Tibial artery (tissue), 4 donors: Measurements from ENCODE around the gene SCMH1.
"Not testable (repeated sequence)": the region's sequence is repeated elsewhere in the genome, so short reads cannot be mapped to it uniquely, and the experiment has no call there.

Source experiments
- DNase-seq, 2 donors: peaks; one replicate each; pipeline ENCODE4 v3.0.0-alpha.2; 2019
- H3K27ac ChIP-seq, 2 donors: fragments of 200-600 bp; sonication (generic) in 1 of 2; 1 replicate in 1 of 2; 2 replicates in 1 of 2; pipeline ENCODE4 v1.5.1; 2018 to 2019; ENCODE audit warnings: mild to moderate bottlenecking in 1 of 2
- H3K27me3 ChIP-seq, 2 donors: fragments of 200-600 bp; sonication (generic) in 1 of 2; one replicate each; pipeline versions ENCODE4 v1.5.1 to v1.6.0; 2016 to 2019
- H3K36me3 ChIP-seq, 3 donors: fragments of 200-600 bp; sonication (generic) in 2 of 3; one replicate each; pipeline ENCODE4 v1.5.1; 2016 to 2019; ENCODE audit warnings: mild to moderate bottlenecking in 2 of 3
- H3K4me1 ChIP-seq, 4 donors: fragments of 200-600 bp; sonication (generic) in 2 of 4; 1 replicate in 3 of 4; 2 replicates in 1 of 4; pipeline ENCODE4 v1.5.1; 2016 to 2019
- H3K4me3 ChIP-seq, 2 donors: fragments of 200-600 bp; sonication (generic) in 1 of 2; 1 replicate in 1 of 2; 2 replicates in 1 of 2; pipeline ENCODE4 v1.5.1; 2018 to 2019; ENCODE audit warnings: mild to moderate bottlenecking in 2 of 2
- H3K9me3 ChIP-seq, 3 donors: fragments of 200-600 bp; sonication (generic) in 1 of 3; one replicate each; pipeline ENCODE4 v1.5.1; 2016 to 2019
- CTCF ChIP-seq, 2 experiments: fragments of 200-600 bp in 1 of 2; fragments of 450-650 bp in 1 of 2; IDR thresholded peaks; one replicate each; pipeline ENCODE4 v1.5.1; 2017 to 2019; ENCODE audit warnings: antibody characterized with exemption in 2 of 2, mild to moderate bottlenecking in 1 of 2, moderate library complexity in 1 of 2
- intact Hi-C: fragments of 100-400 bp; cut with DNase I; formaldehyde crosslinking; loops from one replicate; pipeline ENCODE4 v1.15.0; 2023; ENCODE audit warnings: low total_unique reads

Gene SCMH1

GRCh38 chr1:41213341-41213740 is 28.8 kb downstream of the SCMH1 start:
- Histone ChIP-seq H3K4me1 (peaks cover 0 to 7% (median 0%) of the 10 kb centered on the region in 4 donors), H3K27me3 (no peaks in the 10 kb centered on the region), H3K4me3 (no peak overlapping the region), H3K36me3 (peaks cover under 1 to 8% (median 4%) of the 10 kb centered on the region in 3 donors), H3K27ac (no peak overlapping the region), H3K9me3 (peaks cover 0 to 5% (median 0%) of the 10 kb centered on the region in 3 donors)
- no peak for DNase-seq
- no peak for TF ChIP-seq CTCF (IDR thresholded peaks at IDR 0.05)
- intact Hi-C loops: no loop called here

- H3K36me3 ChIP-seq, intact Hi-C loops, H3K4me1 ChIP-seq, H3K27me3 ChIP-seq, H3K9me3 ChIP-seq, H3K27ac ChIP-seq, DNase-seq, H3K4me3 ChIP-seq: not testable (repeated sequence)
Observed at GRCh38 chr1:41211608-41212007, 30.5 kb downstream of the SCMH1 start.

- intact Hi-C loops, H3K4me1 ChIP-seq, H3K9me3 ChIP-seq, H3K27ac ChIP-seq, H3K36me3 ChIP-seq, H3K27me3 ChIP-seq, H3K4me3 ChIP-seq, DNase-seq: not testable (repeated sequence)
Observed at GRCh38 chr1:41207053-41207452, 35.1 kb downstream of the SCMH1 start.

- Histone ChIP-seq H3K4me3 (no peak overlapping the region), H3K36me3 (peaks cover 0 to 5% (median 0%) of the 10 kb centered on the region in 3 donors), H3K27me3 (no peaks in the 10 kb centered on the region), H3K27ac (no peak overlapping the region), H3K9me3 (peaks cover 0 to 4% (median 0%) of the 10 kb centered on the region in 3 donors), H3K4me1 (no peaks in the 10 kb centered on the region)
- TF ChIP-seq CTCF (IDR thresholded peaks at IDR 0.05): no peak
- no peak for DNase-seq
- intact Hi-C loops: no loop called here
Observed at GRCh38 chr1:41200728-41201127, 41.4 kb downstream of the SCMH1 start.

GRCh38 chr1:41199375-41199774 is 42.7 kb downstream of the SCMH1 start:
- no peak overlapping the region for H3K4me3 ChIP-seq

GRCh38 chr1:41192456-41193178 is 49.5 kb downstream of the SCMH1 start:
- intact Hi-C loops: no loop called here

More at GRCh38 chr1:41199375-41199774, 42.7 kb downstream of the SCMH1 start:
- intact Hi-C loops: no loop called here
- DNase-seq: no peak
- no peak for TF ChIP-seq CTCF (IDR thresholded peaks at IDR 0.05)
- Histone ChIP-seq H3K36me3 (no peaks in the 10 kb centered on the region), H3K27ac (no peak overlapping the region), H3K27me3 (no peaks in the 10 kb centered on the region), H3K4me1 (no peaks in the 10 kb centered on the region), H3K9me3 (peaks cover 0 to 8% (median 0%) of the 10 kb centered on the region in 3 donors)

More at GRCh38 chr1:41192456-41193178, 49.5 kb downstream of the SCMH1 start:
- Histone ChIP-seq H3K4me1 (peaks cover 0 to 12% (median 0%) of the 10 kb centered on the region in 4 donors), H3K9me3 (peaks cover 0 to 8% (median 0%) of the 10 kb centered on the region in 3 donors), H3K27me3 (no peaks in the 10 kb centered on the region), H3K36me3 (no peaks in the 10 kb centered on the region), H3K27ac (no peak overlapping the region), H3K4me3 (no peak overlapping the region)
- no peak for DNase-seq
- no peak for TF ChIP-seq CTCF (IDR thresholded peaks at IDR 0.05)
